GM13977 (cell line): ENCODE results near the gene RTP3.

Experiments
- DNase-seq: peaks from one replicate; pipeline ENCODE4 v3.0.0; 2012; ENCODE audit warnings: low spot score
- in situ Hi-C: fragments of 300-500 bp; cut with MboI; formaldehyde crosslinking; loops from one replicate; pipeline ENCODE4 v1.12.0; 2022; ENCODE audit warnings: low sequenced_read_pairs, low pct_unique_long_range_greater_than_20kb, mixed read lengths, inconsistent platforms; ENCODE audit not compliant: unreplicated experiment
- TF ChIP-seq, protein P1 (sequence below): IDR thresholded peaks from 2 replicates; pipeline ENCODE4 v1.5.1; 2012; ENCODE audit warnings: mild to moderate bottlenecking, control low read depth; ENCODE audit not compliant: insufficient read depth; ENCODE audit errors: extremely low read depth, missing control alignments

Gene RTP3

DNA sequence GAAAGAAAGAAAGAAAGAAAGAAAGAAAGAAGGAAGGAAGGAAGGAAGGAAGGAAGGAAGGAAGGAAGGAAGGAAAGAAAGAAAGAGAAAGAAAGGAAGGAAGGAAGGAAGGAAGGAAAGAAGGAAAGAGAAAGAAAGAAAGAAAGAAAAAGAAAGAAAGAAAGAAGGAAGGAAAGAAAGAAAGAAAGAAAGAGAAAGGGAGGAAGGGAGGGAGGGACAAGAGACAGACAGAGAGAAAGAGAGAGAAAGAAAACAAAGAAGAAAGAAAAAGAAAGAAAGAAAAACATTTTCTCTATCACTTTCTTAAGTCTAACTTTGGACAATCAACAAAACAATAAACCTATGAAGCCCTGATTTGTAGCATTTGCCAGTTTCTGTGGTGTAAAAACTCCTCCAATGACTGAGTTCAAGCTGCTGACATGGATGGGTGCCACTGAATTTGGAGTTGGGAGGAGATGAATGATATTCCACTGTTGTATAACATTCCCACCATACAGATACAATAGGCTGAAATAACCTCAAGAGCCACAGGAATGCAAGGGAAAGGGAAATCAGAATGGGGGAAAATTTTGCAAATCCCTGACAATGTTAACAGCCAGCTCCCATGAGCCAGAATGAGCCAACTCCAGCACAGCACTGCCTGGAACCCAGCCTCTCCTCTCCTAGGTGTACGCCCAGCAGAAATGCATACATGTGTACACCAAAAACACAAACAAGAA, 15.0 kb upstream of the RTP3 start:
- no peak for DNase-seq
- TF ChIP-seq, protein P1, sequence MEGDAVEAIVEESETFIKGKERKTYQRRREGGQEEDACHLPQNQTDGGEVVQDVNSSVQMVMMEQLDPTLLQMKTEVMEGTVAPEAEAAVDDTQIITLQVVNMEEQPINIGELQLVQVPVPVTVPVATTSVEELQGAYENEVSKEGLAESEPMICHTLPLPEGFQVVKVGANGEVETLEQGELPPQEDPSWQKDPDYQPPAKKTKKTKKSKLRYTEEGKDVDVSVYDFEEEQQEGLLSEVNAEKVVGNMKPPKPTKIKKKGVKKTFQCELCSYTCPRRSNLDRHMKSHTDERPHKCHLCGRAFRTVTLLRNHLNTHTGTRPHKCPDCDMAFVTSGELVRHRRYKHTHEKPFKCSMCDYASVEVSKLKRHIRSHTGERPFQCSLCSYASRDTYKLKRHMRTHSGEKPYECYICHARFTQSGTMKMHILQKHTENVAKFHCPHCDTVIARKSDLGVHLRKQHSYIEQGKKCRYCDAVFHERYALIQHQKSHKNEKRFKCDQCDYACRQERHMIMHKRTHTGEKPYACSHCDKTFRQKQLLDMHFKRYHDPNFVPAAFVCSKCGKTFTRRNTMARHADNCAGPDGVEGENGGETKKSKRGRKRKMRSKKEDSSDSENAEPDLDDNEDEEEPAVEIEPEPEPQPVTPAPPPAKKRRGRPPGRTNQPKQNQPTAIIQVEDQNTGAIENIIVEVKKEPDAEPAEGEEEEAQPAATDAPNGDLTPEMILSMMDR: no peak
- in situ Hi-C loops: loop anchor here (10.0 kb wide), 1 partner anchor 152 kb away; no protein-coding TSS in a partner anchor

DNA sequence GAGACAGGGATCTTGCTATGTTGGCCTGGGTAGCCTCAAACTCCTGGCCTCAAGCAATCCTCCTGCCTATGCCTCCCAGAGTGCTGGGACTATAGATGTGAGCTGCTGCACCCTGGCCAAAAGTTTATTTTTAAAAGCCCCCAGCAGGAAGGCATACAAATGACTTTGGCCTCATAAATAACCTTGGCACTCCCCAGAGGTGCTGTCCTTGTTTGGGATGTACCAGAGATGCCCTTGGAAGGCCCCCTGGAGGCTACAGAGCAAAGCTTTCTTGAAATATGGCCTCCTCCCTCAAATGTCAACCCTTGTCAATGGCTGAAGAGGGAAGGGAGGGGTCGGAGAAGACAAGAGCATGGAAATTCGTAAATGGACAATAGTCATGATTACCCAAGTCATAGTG, 14.0 kb upstream of the RTP3 start:
- in situ Hi-C loops: loop anchor here (10.0 kb wide), 1 partner anchor 151 kb away; no protein-coding TSS in a partner anchor
- no peak for DNase-seq

DNA sequence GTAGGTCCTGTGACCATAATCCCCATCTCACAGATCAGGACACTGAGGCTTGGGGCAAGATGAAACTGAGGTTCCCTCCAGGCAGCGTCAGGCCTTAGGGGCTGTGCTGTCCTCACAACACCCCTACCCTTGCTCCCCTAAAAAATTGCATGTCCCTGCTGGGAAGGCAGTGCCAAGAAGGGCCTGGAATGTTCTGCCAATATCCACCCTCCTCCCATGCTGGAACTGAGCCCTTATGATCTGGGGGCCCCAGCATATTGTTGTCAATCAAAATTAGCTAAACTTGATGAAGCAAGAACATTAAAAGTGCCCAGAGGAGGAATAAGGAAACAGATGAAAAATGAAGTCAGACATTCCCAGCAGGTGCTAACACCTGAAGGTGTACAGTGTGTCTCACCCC, 13.4 kb upstream of the RTP3 start:
- TF ChIP-seq, protein P1: no peak
- in situ Hi-C loops: loop anchor here (10.0 kb wide), 1 partner anchor 150 kb away; no protein-coding TSS in a partner anchor
- DNase-seq: no peak

More for the DNA sequence above, 14.0 kb upstream of the RTP3 start:
- TF ChIP-seq, protein P1: no peak

DNA sequence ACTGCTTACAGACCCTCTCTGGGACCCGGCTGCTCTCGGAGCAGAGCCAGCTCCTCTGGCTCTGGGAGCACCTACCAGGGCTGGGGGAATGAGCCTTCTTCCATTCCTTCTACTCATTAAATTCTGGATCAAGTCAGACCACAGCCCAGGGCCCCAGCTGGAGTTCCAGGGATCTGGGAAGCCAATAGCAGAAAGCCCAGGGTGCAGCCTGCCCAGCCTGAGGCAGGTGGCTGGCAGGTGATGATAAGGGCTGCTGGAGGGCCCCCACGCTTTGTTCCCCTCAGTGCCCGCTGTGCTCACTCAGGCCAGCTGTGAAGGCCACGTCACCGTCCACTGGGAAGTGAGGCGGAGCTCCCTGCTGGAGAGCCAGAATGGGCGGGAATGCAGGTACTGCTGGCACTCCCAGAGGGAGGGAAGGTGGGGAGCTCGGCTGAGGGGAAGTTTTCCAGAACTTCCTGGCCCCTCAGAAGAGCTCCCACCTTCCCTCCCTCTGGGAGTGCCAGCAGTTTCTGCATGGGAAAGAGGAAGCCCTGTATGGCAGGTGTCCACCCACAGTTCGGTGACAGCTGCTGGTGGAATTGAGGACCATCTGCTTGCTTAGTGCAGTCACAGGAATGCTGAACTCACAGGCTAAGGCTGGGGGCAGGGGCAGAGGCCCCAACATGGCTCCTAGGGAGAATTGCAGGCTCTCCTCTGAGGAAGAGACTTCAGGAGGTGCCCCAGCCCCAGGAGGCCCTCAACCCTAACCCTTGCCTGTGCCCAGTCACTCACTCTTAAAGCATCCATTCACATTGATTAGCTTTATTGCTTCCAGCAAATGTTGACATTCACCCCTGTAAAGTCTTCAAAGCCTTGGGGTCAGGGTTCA, 12.6 kb upstream of the RTP3 start:
- DNase-seq: no peak
- in situ Hi-C loops: loop anchor here (5.0 to 10.0 kb wide), 2 partner anchors 77 to 150 kb away; no protein-coding TSS in a partner anchor
- TF ChIP-seq, protein P1: no peak

DNA sequence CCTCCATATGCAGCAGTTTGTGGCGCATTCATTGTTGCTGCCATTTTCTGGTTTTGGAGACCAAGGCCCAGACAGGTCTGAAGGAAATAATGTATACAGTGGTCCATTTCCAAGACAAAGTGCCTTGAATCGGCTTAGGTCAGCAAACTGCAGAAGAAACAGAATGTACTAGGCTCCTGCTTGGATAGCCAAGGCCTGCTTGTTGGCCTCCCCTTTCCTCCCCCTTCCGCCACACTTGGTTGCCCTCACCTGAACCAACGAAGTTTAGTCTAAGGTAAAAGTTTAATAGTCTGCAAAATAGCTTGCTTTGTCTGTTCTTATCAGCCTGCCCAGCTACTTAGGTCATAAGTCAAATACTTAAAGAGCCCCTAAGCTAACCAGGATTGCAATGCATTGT, 12.0 kb upstream of the RTP3 start:
- TF ChIP-seq, protein P1: no peak
- no peak for DNase-seq
- in situ Hi-C loops: loop anchor here (5.0 to 10.0 kb wide), 2 partner anchors 77 to 149 kb away; no protein-coding TSS in a partner anchor

DNA sequence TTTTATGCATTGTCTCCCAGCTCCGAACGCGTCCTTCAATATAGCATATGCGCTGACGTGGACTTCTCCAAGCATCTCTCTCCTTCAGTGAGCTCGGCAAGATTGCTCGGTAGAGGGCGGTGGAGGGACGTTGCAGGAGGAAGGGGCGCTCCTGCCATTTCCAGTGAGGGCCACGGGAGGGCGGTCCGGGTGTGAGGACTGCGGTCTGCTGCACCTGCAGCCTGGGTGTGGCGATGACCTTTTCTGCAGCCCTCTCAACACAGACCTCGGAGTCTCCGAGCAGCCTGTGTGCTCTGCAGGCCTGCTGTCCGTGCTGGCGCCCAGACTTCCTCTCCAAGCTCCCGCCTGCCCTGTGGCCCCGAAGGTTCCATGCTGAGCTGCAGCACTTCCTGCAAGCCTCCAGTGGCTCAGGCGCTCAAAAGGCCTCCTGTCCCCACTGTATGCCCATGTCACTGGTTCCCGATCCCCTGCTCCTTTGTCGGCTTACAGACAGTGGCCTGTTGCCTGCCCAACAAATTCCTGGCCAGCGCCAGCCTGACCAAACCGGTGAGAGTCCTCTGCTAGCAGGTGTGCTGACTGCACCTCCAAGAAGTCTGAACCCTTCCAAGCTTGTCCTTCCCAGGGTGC, 8.9 kb upstream of the RTP3 start:
- in situ Hi-C loops: loop anchor here (5.0 to 10.0 kb wide), 2 partner anchors 73 to 146 kb away; no protein-coding TSS in a partner anchor
- peak; percentile 95 for DNase-seq
- TF ChIP-seq, protein P1: peak; percentile 100
